ENCODE measurements around the gene RNF144A. TPM values are rescaled to one million over a fixed set of nuclear protein-coding genes. Genes with fewer than 3 reads are reported as not detected.

Gene RNF144A
- total and polyA plus RNA-seq, 4 donors = 0.63 to 27.6 (median 4.1) TPM

DNA sequence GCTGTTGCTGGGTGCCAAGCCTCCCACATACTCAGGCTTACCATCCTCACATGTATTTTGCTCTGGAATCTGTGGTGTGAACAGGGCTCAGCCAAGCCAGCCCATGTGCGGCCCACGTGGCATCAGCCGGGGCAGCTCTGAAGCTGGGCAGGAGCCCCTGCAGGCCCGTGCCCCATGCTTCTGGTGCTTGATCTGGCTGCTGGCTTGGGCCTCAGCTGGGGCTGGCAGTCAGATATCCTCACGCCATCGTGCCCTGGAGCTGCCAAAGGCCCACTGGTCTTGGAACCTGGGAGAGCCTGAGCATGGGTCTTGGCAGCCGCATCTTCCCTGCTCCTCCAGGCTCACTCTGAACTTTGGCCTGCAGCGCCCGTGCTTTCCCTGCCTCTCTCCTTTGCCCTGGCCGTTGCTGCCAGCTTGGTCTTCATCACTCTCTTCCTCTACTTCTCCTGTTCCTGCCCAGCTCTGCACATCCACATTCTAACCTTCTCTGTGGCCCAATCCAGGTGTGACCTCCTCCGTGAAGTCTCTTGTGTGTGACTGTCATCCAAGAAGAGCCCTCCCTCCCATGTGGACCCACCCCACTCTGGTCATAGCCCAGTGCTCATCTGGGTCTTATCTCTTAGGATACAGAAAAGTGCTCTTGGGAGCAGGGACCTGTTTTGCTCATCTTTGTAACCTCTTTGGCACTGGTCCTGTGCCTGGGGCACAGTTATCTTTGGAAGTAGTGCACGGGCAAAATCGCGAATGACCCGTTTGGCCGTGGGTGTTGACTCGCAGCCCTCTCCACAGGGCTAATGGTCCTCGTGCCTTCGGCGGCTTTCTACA is 116.1 kb downstream of the RNF144A start:
- Histone ChIP-seq H3K9me3 (ENCODE audit: control insufficient read depth, low read length) (no peaks in the 10 kb centered on the region), H3K27ac (ENCODE audit: low read depth in 1 of 2, low read length in 2 of 2) (no peak overlapping the region), H3K4me1 (ENCODE audit: control insufficient read depth in 1 of 2, insufficient read depth in 2 of 2, low read length in 2 of 2) (no peaks in the 10 kb centered on the region), H3K36me3 (ENCODE audit: control insufficient read depth in 1 of 2, insufficient read depth in 2 of 2, low read length in 1 of 2) (no peaks in the 10 kb centered on the region), H3K27me3 (ENCODE audit: control insufficient read depth in 1 of 2, insufficient read depth in 2 of 2, low read length in 1 of 2) (no peaks in the 10 kb centered on the region), H3K4me3 (ENCODE audit: low read length in 2 of 2) (no peak overlapping the region)
- intact Hi-C loops (cut with DNase I) = loop anchor here in 1 of 2 donors (10.0 kb wide), 1 partner anchor 391 kb away; no protein-coding TSS in a partner anchor
- ATAC-seq (ENCODE audit: low FRiP score) = no peak
- DNase-seq = no peak
- WGBS, 2 donors = 61% methylated on average over 20 of the region's 20 CpGs

DNA sequence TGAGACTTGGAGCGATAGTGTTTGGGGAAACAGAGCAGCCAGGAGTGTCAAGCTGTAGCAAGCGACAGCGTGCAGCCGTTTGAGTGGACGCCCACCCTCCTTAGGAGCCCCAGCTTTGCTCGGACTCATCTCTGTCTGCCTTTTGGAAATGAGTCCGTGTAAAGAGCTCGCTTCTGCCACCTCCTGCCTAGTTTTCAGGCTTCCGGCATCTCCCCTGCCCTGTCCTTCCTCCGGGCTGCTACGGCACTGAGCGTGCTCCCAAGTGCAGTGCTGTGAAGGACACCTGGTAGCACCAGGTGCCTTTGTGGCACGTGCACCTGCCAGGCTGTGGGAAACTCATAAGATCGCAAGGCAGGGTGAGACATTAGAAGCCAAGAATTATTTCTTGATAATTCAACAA is 117.1 kb downstream of the RNF144A start:
- H3K36me3 ChIP-seq (ENCODE audit: control insufficient read depth in 1 of 2, insufficient read depth in 2 of 2, low read length in 1 of 2) = no peaks in the 10 kb centered on the region
- 52 to 69% methylated on average over 14 of the region's 14 CpGs for WGBS, 2 donors
- no peak overlapping the region for H3K4me3 ChIP-seq (ENCODE audit: low read length in 2 of 2)
- intact Hi-C loops (cut with DNase I) = loop anchor here in 1 of 2 donors (10.0 kb wide), 1 partner anchor 390 kb away; no protein-coding TSS in a partner anchor
- no peaks in the 10 kb centered on the region for H3K9me3 ChIP-seq (ENCODE audit: control insufficient read depth, low read length)
- no peaks in the 10 kb centered on the region for H3K4me1 ChIP-seq (ENCODE audit: control insufficient read depth in 1 of 2, insufficient read depth in 2 of 2, low read length in 2 of 2)
- H3K27ac ChIP-seq (ENCODE audit: low read depth in 1 of 2, low read length in 2 of 2) = no peak overlapping the region
- DNase-seq = no peak
- H3K27me3 ChIP-seq (ENCODE audit: control insufficient read depth in 1 of 2, insufficient read depth in 2 of 2, low read length in 1 of 2) = no peaks in the 10 kb centered on the region
- ATAC-seq (ENCODE audit: low FRiP score) = no peak

DNA sequence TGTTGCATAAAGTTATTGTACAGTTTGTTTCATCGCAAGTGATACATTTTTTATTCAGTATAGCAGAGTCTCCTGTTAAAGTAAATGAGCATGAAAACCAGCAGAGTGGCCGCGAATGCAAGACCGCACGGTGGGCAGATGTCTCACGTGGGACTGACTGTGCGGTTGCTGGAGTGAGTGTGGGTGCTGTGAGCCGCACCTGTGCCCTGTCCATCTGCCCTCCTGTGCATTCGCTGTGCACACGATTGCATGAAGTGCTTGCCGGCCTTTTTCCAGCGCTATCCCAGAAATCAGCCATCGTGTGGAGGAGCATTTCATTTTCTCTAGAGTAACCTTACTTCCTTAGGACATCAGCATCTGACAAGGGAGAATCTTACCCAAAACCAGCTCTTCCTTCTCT is 118.7 kb downstream of the RNF144A start:
- DNase-seq = no peak
- intact Hi-C loops (cut with DNase I) = loop anchor here in 1 of 2 donors (5.0 to 10.0 kb wide), 4 partner anchors 61 to 389 kb away; no protein-coding TSS in a partner anchor
- no peak for ATAC-seq (ENCODE audit: low FRiP score)

DNA sequence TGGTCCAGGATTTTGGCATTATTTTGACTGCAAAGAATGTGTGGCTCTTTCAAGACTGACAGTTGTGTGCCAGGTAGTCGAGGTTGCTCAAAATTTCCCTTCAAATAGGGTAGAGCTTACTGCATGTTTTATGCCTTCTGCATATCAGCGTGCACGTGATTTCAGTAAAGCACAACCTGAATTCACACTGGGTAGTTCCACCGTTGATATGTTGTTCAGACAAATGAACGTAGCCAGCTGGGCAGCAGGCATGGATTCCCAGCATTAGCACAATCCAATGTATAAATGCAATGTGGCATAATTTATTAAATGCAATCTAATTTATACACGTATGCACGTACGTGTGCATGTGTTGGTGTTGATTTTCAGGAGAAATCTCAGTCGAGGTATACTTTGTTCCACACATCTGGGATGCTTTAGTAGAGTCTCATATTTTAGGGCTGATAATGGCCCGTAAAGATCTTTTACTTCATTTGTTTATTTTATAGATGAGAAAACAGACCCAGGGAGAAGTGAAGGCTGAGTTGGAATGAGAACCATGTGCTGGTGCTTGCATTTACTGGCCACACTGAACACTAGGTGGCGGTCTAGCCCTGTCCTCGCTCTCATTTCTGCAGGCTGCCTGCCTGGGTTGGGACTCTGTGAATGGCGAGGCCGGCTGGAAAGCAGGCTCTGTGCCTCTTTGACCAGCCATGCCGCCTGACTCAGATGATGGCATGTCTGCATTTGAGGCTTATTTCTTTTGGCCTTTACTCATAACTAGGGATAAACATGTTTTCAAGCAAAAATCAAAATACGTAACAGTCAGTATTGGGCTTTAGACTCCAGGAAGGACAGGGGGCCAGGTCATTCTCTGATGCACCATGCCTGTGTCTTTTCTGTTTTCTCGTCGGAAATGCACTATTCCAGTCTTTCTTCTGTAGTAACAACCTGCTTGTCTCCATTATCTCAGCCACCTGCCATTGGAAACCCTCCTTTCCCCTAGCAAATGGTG is 120.4 kb downstream of the RNF144A start:
- 25 to 30% methylated on average over 18 of the region's 18 CpGs for WGBS, 2 donors
- DNase-seq (peak; percentile 88 to 92), ATAC-seq (ENCODE audit: low FRiP score) (peak; percentile 91)
- Histone ChIP-seq H3K27me3 (ENCODE audit: control insufficient read depth in 1 of 2, insufficient read depth in 2 of 2, low read length in 1 of 2) (no peaks in the 10 kb centered on the region), H3K9me3 (ENCODE audit: control insufficient read depth, low read length) (no peaks in the 10 kb centered on the region), H3K4me1 (ENCODE audit: control insufficient read depth in 1 of 2, insufficient read depth in 2 of 2, low read length in 2 of 2) (no peaks in the 10 kb centered on the region), H3K27ac (ENCODE audit: low read depth in 1 of 2, low read length in 2 of 2) (no peak overlapping the region), H3K36me3 (ENCODE audit: control insufficient read depth in 1 of 2, insufficient read depth in 2 of 2, low read length in 1 of 2) (no peaks in the 10 kb centered on the region), H3K4me3 (ENCODE audit: low read length in 2 of 2) (no peak overlapping the region)
- intact Hi-C loops (cut with DNase I) = loop anchor here in 1 of 2 donors (5.0 to 10.0 kb wide), 4 partner anchors 60 to 387 kb away; no protein-coding TSS in a partner anchor

More for the DNA sequence above, 118.7 kb downstream of the RNF144A start:
- H3K4me3 ChIP-seq (ENCODE audit: low read length in 2 of 2) = no peak overlapping the region
- H3K9me3 ChIP-seq (ENCODE audit: control insufficient read depth, low read length) = no peaks in the 10 kb centered on the region
- H3K4me1 ChIP-seq (ENCODE audit: control insufficient read depth in 1 of 2, insufficient read depth in 2 of 2, low read length in 2 of 2) = no peaks in the 10 kb centered on the region
- no peaks in the 10 kb centered on the region for H3K27me3 ChIP-seq (ENCODE audit: control insufficient read depth in 1 of 2, insufficient read depth in 2 of 2, low read length in 1 of 2)
- H3K36me3 ChIP-seq (ENCODE audit: control insufficient read depth in 1 of 2, insufficient read depth in 2 of 2, low read length in 1 of 2) = no peaks in the 10 kb centered on the region
- WGBS, 2 donors = 95% methylated on average over 13 of the region's 13 CpGs
- H3K27ac ChIP-seq (ENCODE audit: low read depth in 1 of 2, low read length in 2 of 2) = no peak overlapping the region

DNA sequence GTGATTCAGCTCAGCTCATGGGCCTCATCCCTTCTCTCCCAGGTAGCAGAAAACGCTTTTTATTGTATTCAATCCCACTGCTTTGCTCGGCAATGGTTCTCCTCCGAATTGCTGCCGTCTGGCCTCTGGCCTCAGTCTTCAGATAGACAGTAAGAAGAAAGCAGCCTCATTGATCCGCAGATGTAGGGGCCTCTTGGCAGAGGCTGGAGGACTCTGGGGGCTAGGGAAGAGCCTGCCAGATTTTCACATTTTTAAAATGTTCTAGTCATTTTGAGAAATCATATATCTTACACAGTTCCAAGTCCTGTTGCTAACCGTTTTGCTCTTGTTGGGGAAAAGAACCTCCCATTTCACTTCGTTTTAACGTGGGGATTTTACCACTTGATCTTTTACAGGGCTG is 123.3 kb downstream of the RNF144A start:
- ATAC-seq (ENCODE audit: low FRiP score) (no peak), DNase-seq (no peak)
- intact Hi-C loops (cut with DNase I) = loop anchor here in 1 of 2 donors (10.0 kb wide), 1 partner anchor 126 kb away; the partner anchor contains the start of gene RNF144A
- Histone ChIP-seq H3K27ac (ENCODE audit: low read depth in 1 of 2, low read length in 2 of 2) (no peak overlapping the region), H3K4me1 (ENCODE audit: control insufficient read depth in 1 of 2, insufficient read depth in 2 of 2, low read length in 2 of 2) (no peaks in the 10 kb centered on the region), H3K27me3 (ENCODE audit: control insufficient read depth in 1 of 2, insufficient read depth in 2 of 2, low read length in 1 of 2) (no peaks in the 10 kb centered on the region), H3K36me3 (ENCODE audit: control insufficient read depth in 1 of 2, insufficient read depth in 2 of 2, low read length in 1 of 2) (no peaks in the 10 kb centered on the region), H3K9me3 (ENCODE audit: control insufficient read depth, low read length) (no peaks in the 10 kb centered on the region), H3K4me3 (ENCODE audit: low read length in 2 of 2) (no peak overlapping the region)
- WGBS, 2 donors = 85 to 89% methylated on average over 8 of the region's 8 CpGs

DNA sequence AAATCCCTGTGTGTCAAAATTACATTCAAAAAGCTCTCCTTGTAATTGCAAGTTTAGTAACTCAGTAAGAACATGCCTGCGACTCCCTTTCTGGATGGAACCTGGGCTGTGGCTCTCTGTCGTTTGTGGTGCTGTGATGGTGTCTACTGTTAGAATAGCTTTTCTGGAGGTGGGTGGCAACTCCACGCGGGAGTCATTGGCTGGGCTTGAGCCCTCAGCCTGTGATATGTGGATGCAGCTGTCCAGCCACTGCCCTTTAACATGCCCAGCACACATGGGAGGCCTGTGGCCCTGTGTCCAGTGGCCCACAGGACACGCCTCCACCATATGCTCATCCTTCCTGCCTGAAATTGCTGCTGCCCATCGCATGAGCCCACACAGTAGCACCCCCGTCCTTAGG is 124.2 kb downstream of the RNF144A start:
- DNase-seq (no peak), ATAC-seq (ENCODE audit: low FRiP score) (no peak)
- 92 to 93% methylated on average over 7 of the region's 7 CpGs for WGBS, 2 donors
- no peaks in the 10 kb centered on the region for H3K4me1 ChIP-seq (ENCODE audit: control insufficient read depth in 1 of 2, insufficient read depth in 2 of 2, low read length in 2 of 2)
- intact Hi-C loops (cut with DNase I) = loop anchor here in 1 of 2 donors (10.0 kb wide), 1 partner anchor 127 kb away; the partner anchor contains the start of gene RNF144A
- no peaks in the 10 kb centered on the region for H3K9me3 ChIP-seq (ENCODE audit: control insufficient read depth, low read length)
- no peaks in the 10 kb centered on the region for H3K36me3 ChIP-seq (ENCODE audit: control insufficient read depth in 1 of 2, insufficient read depth in 2 of 2, low read length in 1 of 2)
- H3K27ac ChIP-seq (ENCODE audit: low read depth in 1 of 2, low read length in 2 of 2) = no peak overlapping the region
- no peak overlapping the region for H3K4me3 ChIP-seq (ENCODE audit: low read length in 2 of 2)
- no peaks in the 10 kb centered on the region for H3K27me3 ChIP-seq (ENCODE audit: control insufficient read depth in 1 of 2, insufficient read depth in 2 of 2, low read length in 1 of 2)

DNA sequence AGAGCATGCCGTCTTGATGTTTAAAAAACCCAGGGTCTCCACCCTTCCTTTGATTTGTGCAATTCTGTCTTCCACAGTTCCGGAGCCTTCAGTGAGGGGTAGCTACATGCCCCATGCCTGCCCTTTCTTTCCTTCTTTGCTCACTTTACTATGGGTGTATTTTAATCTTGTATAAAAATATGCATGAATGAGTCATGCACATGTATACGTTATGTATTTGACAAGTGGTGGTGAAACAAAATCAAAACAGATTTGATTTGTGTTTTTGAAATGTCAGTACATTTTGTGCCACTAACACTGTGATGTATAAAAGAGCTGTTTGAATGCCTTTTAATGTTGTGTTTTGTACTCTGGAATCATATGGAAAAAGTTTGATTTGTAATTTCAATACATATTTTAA is 126.5 kb downstream of the RNF144A start:
- H3K27me3 ChIP-seq (ENCODE audit: control insufficient read depth in 1 of 2, insufficient read depth in 2 of 2, low read length in 1 of 2) = no peaks in the 10 kb centered on the region
- H3K4me1 ChIP-seq (ENCODE audit: control insufficient read depth in 1 of 2, insufficient read depth in 2 of 2, low read length in 2 of 2) = no peaks in the 10 kb centered on the region
- no peak for ATAC-seq (ENCODE audit: low FRiP score)
- DNase-seq = no peak
- no peak overlapping the region for H3K27ac ChIP-seq (ENCODE audit: low read depth in 1 of 2, low read length in 2 of 2)
- intact Hi-C loops (cut with DNase I) = loop anchor here in 1 of 2 donors (10.0 kb wide), 1 partner anchor 129 kb away; the partner anchor contains the start of gene RNF144A
- no peaks in the 10 kb centered on the region for H3K9me3 ChIP-seq (ENCODE audit: control insufficient read depth, low read length)
- H3K4me3 ChIP-seq (ENCODE audit: low read length in 2 of 2) = no peak overlapping the region
- no peaks in the 10 kb centered on the region for H3K36me3 ChIP-seq (ENCODE audit: control insufficient read depth in 1 of 2, insufficient read depth in 2 of 2, low read length in 1 of 2)
- WGBS, 2 donors = 58 to 59% methylated on average over 3 of the region's 3 CpGs
